Gastrocnemius medialis (tissue), 4 donors: ENCODE measurements around the gene STK4.

ENCODE experiments used
- POLR2A ChIP-seq, 2 donors: fragments of 450-650 bp; IDR thresholded peaks; one replicate each; pipeline ENCODE4 v1.6.1; 2017; ENCODE audit warnings: antibody characterized with exemption in 2 of 2, mild to moderate bottlenecking in 2 of 2, moderate library complexity in 2 of 2
- TF ChIP-seq, protein P1 (sequence below), 5 experiments: fragments of 450-650 bp in 3 of 5; fragments of 200-600 bp in 2 of 5; sonication (generic) in 2 of 5; IDR thresholded peaks in 4 of 5; conservative IDR thresholded peaks in 1 of 5; 1 replicate in 4 of 5; 2 replicates in 1 of 5; pipeline ENCODE4 v1.5.1; 2016 to 2019; ENCODE audit warnings: antibody characterized with exemption in 5 of 5, mild to moderate bottlenecking in 3 of 5, moderate library complexity in 3 of 5

- TF ChIP-seq, protein P1, sequence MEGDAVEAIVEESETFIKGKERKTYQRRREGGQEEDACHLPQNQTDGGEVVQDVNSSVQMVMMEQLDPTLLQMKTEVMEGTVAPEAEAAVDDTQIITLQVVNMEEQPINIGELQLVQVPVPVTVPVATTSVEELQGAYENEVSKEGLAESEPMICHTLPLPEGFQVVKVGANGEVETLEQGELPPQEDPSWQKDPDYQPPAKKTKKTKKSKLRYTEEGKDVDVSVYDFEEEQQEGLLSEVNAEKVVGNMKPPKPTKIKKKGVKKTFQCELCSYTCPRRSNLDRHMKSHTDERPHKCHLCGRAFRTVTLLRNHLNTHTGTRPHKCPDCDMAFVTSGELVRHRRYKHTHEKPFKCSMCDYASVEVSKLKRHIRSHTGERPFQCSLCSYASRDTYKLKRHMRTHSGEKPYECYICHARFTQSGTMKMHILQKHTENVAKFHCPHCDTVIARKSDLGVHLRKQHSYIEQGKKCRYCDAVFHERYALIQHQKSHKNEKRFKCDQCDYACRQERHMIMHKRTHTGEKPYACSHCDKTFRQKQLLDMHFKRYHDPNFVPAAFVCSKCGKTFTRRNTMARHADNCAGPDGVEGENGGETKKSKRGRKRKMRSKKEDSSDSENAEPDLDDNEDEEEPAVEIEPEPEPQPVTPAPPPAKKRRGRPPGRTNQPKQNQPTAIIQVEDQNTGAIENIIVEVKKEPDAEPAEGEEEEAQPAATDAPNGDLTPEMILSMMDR (IDR thresholded peaks at IDR 0.05 in 4 of 5, conservative IDR thresholded peaks at IDR 0.05 in 1 of 5): no peak
- TF ChIP-seq POLR2A (IDR thresholded peaks at IDR 0.05): no peak
Observed at GRCh38 chr20:45028424-45029136, 62.3 kb downstream of the STK4 start.
